ENCODE measurements around the gene PEX6.

PEX6 gene, protein sequence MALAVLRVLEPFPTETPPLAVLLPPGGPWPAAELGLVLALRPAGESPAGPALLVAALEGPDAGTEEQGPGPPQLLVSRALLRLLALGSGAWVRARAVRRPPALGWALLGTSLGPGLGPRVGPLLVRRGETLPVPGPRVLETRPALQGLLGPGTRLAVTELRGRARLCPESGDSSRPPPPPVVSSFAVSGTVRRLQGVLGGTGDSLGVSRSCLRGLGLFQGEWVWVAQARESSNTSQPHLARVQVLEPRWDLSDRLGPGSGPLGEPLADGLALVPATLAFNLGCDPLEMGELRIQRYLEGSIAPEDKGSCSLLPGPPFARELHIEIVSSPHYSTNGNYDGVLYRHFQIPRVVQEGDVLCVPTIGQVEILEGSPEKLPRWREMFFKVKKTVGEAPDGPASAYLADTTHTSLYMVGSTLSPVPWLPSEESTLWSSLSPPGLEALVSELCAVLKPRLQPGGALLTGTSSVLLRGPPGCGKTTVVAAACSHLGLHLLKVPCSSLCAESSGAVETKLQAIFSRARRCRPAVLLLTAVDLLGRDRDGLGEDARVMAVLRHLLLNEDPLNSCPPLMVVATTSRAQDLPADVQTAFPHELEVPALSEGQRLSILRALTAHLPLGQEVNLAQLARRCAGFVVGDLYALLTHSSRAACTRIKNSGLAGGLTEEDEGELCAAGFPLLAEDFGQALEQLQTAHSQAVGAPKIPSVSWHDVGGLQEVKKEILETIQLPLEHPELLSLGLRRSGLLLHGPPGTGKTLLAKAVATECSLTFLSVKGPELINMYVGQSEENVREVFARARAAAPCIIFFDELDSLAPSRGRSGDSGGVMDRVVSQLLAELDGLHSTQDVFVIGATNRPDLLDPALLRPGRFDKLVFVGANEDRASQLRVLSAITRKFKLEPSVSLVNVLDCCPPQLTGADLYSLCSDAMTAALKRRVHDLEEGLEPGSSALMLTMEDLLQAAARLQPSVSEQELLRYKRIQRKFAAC

DNA sequence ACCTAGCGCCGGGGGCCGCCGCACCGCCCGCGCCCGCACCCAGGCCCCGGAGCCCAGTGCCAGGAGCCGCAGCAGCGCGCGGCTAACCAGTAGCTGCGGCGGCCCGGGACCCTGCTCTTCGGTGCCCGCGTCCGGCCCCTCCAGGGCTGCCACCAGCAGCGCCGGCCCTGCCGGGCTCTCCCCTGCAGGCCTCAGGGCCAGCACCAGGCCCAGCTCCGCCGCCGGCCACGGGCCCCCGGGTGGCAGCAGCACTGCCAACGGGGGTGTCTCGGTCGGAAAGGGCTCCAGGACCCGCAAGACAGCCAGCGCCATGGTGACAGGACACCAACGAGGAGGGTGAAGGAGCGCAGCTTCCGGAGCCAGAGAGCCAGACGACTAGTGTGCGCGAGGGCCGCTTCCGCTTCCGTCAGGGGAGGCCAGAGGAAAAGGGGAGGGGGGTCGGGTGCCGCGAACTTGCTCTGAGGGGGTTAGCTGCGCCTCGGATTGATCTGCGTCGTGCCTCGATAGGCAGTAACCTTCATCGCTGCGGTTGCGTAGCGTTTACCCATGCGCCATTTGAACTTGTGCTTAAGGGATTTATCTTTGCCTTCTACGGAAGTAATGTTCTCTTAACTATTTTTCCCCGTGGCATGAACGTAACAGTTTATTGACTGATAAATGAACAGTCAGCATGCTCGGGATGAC is at the start of gene PEX6:
TSS of gene PEX6 (minus strand) at position 343 of the 684 bp plus-strand sequence. CDS start at position 312, 31 bp downstream.
- peak; percentile 53 for DNase-seq (ENCODE audit: low read depth)

DNA sequence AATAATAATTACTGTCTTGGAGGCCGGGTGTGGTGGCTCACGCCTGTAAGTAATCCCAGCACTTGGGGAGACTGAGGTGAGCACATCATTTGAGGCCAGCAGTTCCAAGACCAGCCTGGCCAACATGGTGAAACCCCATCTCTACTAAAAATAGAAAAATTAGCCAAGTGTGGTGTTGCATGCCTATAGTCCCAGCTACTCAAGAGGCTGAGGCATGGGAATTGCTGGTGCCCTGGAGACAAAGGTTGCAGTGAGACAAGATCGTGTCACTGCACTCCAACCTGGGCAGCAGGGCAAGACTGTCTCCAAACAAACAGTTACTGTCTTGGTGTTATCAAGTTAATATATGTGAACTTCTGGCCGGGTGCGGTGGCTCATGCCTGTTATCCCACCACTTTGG is 47.4 kb upstream of the PEX6 start:
- DNase-seq (ENCODE audit: low read depth) = no peak

GRCh38 chr6:43024436-43024835 is 45.5 kb upstream of the PEX6 start:
- no peak for DNase-seq (ENCODE audit: low read depth)

- DNase-seq (ENCODE audit: low read depth) = peak; percentile 32
Measured at GRCh38 chr6:43021270-43022047, 42.5 kb upstream of the PEX6 start, which contains the start of gene RRP36. TSS of gene RRP36 (plus strand) at chr6:43021623. CDS start at chr6:43021655, 32 bp downstream.

GRCh38 chr6:43020847-43021246 is 41.9 kb upstream of the PEX6 start:
- no peak for DNase-seq (ENCODE audit: low read depth)

- no peak for DNase-seq (ENCODE audit: low read depth)
Measured at GRCh38 chr6:43020052-43020705, 41.2 kb upstream of the PEX6 start.

DNA sequence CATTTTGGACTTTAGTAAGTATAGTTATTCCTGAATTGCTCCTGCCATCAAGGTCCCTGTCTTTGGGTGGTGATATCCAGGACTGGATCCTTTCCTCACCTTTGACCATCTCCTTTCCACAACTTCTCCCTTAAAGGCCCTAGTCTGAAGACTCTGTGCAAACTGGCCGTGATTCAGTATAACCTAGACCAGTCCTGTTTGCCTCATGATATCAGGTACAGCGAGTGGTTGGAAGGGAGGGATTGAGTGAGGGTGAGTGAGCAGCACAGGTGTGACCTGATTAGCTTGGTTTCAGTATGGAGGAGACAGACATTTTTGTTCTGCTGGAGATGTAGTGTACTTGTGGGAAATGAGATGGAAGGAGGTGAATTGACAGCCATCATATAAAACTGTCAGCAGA is 40.2 kb upstream of the PEX6 start:
- DNase-seq (ENCODE audit: low read depth) = no peak

DNA sequence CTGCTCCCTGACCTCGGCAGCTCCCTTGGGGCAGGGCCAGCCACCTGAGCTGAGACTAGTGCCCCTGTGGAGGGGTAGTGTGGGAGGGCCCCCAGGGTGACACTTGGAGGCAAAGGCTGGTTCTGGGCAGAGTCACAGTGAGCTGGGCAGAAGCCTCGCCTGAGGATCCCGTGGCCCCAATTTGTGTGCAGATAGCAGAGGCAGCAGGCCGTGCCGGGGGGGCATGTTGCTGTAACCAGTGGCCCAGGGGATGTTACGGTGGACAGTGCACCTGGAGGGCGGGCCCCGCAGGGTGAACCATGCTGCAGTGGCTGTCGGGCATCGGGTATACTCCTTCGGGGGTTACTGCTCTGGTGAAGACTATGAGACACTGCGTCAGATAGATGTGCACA is 38.0 kb upstream of the PEX6 start:
- no peak for DNase-seq (ENCODE audit: low read depth)

DNA sequence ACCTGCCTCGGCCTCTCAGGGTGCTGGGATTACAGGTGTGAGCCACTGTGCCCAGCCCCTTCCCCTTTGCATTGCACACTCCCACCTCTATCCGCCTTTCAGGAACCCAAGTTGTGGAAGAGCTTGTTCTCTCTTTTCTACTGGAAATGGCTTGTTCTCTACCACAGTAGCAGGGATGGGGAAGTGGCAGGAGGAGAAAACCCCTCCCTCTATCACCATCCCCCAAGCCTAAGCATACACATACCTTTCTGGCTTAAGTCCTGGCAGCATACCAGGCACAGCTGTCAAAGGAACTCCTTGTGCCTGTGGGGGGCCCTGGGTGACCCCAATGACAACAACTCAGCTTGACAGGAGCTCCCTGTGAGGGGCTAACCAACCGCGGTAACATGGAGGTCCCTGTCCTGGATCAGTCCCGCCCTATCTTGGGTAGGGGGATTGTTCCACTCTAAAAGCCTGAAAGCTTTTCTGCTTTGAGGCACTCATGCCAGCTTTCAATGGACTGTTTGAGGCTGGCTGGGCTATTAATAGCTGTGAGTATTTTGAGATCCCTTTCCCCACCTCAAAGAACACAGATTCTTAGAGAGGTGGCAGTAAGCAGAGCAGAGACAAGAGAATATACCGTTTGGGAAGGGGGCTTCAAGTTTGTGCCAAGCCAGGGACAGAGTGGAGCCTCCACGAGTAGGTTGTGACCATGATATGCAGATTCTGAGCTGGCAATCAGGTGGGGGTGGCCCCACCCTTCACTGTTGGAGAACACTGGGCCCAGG is 37.4 kb upstream of the PEX6 start:
- no peak for DNase-seq (ENCODE audit: low read depth)

- no peak for DNase-seq (ENCODE audit: low read depth)
Measured at GRCh38 chr6:43014434-43014909, 35.5 kb upstream of the PEX6 start.

DNA sequence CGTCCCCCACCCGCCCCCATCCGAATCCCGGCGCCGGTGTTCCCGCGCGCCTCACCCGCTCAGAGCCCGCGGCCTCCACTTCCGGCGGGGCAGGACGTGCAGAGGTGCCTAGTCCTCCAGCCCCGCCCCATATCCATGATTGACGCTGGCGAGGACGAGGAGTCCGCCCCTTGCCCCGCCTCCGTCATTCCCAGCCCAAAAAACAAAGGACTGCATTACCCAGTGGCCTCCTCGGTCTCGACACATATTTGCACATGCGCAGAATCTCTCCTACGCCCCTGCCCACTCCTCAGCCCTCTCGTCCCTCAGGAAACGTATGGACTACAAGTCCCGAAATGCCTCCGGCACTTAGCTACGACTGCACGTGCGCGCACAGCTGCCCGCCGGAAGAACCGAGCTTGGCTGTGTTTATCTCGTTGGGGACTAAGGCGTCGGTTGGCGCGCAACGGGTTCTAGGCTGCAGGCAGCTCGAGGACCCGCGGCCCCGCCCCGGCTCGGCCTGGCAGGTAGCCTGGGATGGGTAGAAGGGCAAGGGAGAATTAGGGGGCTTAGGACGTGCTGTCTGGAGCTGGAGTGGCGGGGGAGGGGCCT is 35.0 kb upstream of the PEX6 start, which contains the start of the genes KLHDC3 and MEA1:
TSS of gene KLHDC3 (plus strand) at position 407 of the 591 bp plus-strand sequence. CDS start 2,944 bp downstream, outside the sequence.
TSS of gene MEA1 (minus strand) at position 104 of the 591 bp plus-strand sequence. CDS start 133 bp downstream, outside the sequence.
- peak; percentile 100 for DNase-seq (ENCODE audit: low read depth)

GRCh38 chr6:43013097-43013842 is 34.3 kb upstream of the PEX6 start:
- DNase-seq (ENCODE audit: low read depth) = no peak

GRCh38 chr6:43012364-43012763 is 33.4 kb upstream of the PEX6 start:
- DNase-seq (ENCODE audit: low read depth) = no peak

DNA sequence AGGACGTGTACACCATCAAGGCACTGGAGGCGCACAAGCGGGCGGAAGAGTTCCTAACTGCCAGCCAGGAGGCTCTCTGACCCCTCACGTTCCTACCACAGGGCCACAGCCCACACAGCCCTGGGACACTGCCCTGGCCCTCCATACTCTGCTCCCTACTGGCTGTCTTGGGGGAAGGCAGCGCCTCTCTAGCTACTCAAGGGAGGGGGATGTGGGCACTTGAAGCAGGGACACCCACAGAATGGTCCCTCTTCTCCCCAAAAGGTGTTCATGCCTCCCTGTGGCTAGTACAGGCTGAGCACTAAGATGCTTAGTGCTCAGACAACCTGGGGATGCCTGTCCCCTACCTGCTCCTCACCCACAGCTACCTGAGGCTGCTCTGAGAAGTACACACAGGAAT is 32.2 kb upstream of the PEX6 start:
- no peak for DNase-seq (ENCODE audit: low read depth)

DNA sequence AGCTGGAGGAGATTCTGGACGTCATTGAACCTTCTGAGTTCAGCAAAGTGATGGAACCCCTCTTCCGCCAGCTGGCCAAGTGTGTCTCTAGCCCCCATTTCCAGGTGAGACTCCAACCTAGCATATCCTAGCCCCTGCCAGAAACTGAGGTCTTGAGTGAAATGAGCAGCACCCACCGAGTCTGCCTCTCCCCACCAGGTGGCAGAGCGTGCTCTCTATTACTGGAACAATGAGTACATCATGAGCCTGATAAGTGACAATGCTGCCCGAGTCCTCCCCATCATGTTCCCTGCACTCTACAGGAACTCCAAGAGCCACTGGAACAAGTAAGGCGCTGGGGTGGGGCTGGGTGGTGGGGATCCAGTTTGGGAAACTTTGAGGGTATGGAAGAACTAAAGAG is 30.1 kb upstream of the PEX6 start:
- no peak for DNase-seq (ENCODE audit: low read depth)

DNA sequence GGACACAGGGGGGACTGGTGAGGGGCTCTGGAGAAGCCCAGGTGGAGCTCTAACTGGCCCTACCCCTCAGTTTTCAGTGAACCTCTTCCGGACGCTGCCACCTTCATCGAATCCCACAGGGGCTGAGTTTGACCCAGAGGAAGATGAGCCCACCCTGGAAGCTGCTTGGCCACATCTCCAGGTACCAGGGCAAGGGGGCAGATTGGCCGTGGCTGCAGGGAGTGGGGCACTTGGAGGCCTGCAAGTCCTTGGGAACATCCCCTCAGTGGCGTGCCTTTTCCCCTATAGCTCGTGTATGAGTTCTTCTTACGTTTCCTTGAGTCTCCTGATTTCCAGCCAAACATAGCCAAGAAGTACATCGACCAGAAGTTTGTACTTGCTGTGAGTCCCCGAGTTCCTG is 28.1 kb upstream of the PEX6 start:
- no peak for DNase-seq (ENCODE audit: low read depth)

- no peak for DNase-seq (ENCODE audit: low read depth)
Measured at GRCh38 chr6:43006251-43006650, 27.3 kb upstream of the PEX6 start.

DNA sequence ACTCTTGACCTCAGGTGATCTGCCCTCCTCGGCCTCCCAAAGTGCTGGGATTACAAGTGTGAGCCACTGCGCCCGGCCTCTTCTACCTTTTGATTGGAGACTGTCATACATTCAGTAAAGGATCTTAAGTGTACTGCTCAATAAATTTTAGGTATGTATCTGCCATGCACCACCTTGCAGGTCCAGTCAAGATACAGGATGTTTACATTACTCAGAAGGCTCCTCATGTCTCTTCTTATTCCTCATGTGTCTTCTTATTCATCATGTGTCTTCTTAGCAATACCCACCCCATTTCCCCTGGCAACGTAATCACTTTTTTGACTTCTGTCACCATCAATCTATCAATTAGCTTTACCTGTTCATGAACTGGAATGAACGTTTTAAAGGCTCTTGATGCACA is 26.9 kb upstream of the PEX6 start:
- DNase-seq (ENCODE audit: low read depth) = no peak

DNA sequence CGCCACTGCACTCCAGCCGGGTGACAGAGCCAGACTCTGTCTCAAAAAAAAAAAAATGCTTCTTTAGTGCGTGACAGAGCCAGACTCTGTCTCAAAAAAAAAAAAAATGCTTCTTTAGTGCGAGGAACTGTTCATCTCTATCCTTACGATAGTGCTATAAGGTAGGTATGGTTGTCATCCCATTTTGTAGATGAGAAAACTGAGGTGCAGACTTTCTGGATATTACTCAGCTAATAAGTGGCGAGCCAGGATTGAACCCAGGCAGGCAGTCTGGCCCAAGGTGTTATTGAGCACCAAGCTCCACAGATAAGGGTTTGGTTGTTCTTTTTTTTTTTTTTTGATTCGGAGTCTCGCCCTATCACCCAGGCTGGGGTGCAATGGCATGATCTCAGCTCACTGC is 22.9 kb upstream of the PEX6 start:
- DNase-seq (ENCODE audit: low read depth) = no peak
